Vagina (tissue), 2 donors: ENCODE results near the gene ALB. TPM values are rescaled to one million over a fixed set of nuclear protein-coding genes. Genes with fewer than 3 reads are reported as not detected.

ENCODE experiments used
- DNase-seq, 2 donors: peaks; one replicate each; pipeline ENCODE4 v3.0.0-alpha.2; 2017; ENCODE audit errors: extremely low spot score in 2 of 2
- H3K27ac ChIP-seq: fragments of 200-600 bp; sonication (generic); one replicate; pipeline ENCODE4 v1.5.1; 2019
- H3K27me3 ChIP-seq: fragments of 200-600 bp; sonication (generic); one replicate; pipeline ENCODE4 v1.5.1; 2019
- H3K36me3 ChIP-seq, 2 donors: fragments of 200-600 bp; sonication (generic); one replicate each; pipeline ENCODE4 v1.5.1; 2017 to 2019
- H3K4me1 ChIP-seq: fragments of 200-600 bp; sonication (generic); one replicate; pipeline ENCODE4 v1.5.1; 2019
- H3K4me3 ChIP-seq, 2 donors: fragments of 200-600 bp; sonication (generic); 1 replicate in 1 of 2; 2 replicates in 1 of 2; pipeline ENCODE4 v1.5.1; 2016 to 2019
- H3K9me3 ChIP-seq: fragments of 200-600 bp; sonication (generic); one replicate; pipeline ENCODE4 v1.5.1; 2019
- POLR2A ChIP-seq, 2 donors: fragments of 450-650 bp; IDR thresholded peaks; one replicate each; pipeline ENCODE4 v1.6.1; 2017; ENCODE audit warnings: antibody characterized with exemption in 2 of 2, mild to moderate bottlenecking in 2 of 2, moderate library complexity in 2 of 2
- POLR2AphosphoS5 ChIP-seq, 2 donors: sonication (generic); formaldehyde crosslinking; IDR thresholded peaks; one replicate each; pipeline ENCODE4 v1.9.0; 2017; ENCODE audit warnings: antibody characterized with exemption in 2 of 2, mild to moderate bottlenecking in 2 of 2, low read depth in 1 of 2; ENCODE audit not compliant: insufficient read depth in 1 of 2
- intact Hi-C: fragments of 100-400 bp; cut with DNase I; formaldehyde crosslinking; loops from one replicate; pipeline ENCODE4 v1.15.1; 2023
- total RNA-seq: library from RNA; depleted of rRNA; stranded (reverse); fragments of >200 nt; gene quantifications from one replicate; pipeline ENCODE4 v1.2.3, GENCODE V29; 2016
- TF ChIP-seq, protein P1 (sequence below), 3 experiments: fragments of 450-650 bp in 2 of 3; fragments of 200-600 bp in 1 of 3; sonication (generic) in 1 of 3; IDR thresholded peaks; one replicate each; pipeline ENCODE4 v1.5.1; 2017 to 2019; ENCODE audit warnings: antibody characterized with exemption in 3 of 3, mild to moderate bottlenecking in 2 of 3, moderate library complexity in 2 of 3

Gene ALB
- total RNA-seq, 1 donor from 2014 or later: not detected

DNA sequence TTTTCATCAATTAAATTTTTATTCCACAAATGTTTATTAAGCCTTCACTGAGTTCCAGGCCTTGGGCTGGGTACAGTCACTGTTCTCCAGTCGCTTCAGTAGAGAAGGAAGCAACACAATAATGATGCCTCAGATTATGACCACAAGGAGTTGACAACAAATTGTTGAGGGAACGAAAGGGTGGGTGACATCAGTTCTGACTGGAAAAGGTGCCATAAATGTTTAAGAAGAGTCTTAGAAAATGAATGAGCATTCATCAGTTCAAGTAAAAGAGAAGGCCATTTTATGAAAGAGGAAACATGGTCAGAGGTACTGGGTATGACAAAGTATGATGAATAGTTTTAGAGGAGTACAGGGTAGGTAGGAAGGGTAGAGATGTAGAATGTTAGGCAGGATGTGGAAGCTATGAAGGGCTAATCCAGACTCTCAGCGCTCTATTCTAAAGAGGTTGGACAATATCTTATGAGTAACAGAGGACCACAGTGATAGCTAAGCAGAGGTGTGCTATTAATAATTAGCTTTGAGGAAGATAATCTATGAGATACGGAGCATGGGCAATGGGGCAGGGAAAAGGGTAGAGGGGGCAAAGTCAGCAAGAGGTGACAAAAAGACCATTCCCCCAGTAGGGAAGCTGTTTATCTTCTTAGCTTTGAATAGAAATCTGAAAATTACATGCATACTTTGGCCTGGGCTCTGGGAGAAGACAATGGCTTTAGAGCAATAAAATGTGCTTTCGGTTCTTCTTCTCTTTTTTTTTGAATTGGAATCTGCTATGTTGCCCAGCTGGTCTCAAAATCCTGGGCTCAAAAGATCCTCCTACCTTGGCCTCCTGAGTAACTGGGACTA lies 52.3 kb downstream of the ALB start:
- no peak overlapping the region for H3K27ac ChIP-seq
- TF ChIP-seq, protein P1, sequence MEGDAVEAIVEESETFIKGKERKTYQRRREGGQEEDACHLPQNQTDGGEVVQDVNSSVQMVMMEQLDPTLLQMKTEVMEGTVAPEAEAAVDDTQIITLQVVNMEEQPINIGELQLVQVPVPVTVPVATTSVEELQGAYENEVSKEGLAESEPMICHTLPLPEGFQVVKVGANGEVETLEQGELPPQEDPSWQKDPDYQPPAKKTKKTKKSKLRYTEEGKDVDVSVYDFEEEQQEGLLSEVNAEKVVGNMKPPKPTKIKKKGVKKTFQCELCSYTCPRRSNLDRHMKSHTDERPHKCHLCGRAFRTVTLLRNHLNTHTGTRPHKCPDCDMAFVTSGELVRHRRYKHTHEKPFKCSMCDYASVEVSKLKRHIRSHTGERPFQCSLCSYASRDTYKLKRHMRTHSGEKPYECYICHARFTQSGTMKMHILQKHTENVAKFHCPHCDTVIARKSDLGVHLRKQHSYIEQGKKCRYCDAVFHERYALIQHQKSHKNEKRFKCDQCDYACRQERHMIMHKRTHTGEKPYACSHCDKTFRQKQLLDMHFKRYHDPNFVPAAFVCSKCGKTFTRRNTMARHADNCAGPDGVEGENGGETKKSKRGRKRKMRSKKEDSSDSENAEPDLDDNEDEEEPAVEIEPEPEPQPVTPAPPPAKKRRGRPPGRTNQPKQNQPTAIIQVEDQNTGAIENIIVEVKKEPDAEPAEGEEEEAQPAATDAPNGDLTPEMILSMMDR (IDR thresholded peaks at IDR 0.05): no peak
- TF ChIP-seq POLR2AphosphoS5 (IDR thresholded peaks at IDR 0.05; ENCODE audit: insufficient read depth in 1 of 2, low read depth in 1 of 2) (no peak), POLR2A (IDR thresholded peaks at IDR 0.05) (no peak)
- H3K4me1 ChIP-seq: no peaks in the 10 kb centered on the region
- intact Hi-C loops: no loop called here
- H3K27me3 ChIP-seq: no peaks in the 10 kb centered on the region
- no peak for DNase-seq
- no peaks in the 10 kb centered on the region for H3K9me3 ChIP-seq
- no peak overlapping the region for H3K4me3 ChIP-seq
- no peaks in the 10 kb centered on the region for H3K36me3 ChIP-seq

DNA sequence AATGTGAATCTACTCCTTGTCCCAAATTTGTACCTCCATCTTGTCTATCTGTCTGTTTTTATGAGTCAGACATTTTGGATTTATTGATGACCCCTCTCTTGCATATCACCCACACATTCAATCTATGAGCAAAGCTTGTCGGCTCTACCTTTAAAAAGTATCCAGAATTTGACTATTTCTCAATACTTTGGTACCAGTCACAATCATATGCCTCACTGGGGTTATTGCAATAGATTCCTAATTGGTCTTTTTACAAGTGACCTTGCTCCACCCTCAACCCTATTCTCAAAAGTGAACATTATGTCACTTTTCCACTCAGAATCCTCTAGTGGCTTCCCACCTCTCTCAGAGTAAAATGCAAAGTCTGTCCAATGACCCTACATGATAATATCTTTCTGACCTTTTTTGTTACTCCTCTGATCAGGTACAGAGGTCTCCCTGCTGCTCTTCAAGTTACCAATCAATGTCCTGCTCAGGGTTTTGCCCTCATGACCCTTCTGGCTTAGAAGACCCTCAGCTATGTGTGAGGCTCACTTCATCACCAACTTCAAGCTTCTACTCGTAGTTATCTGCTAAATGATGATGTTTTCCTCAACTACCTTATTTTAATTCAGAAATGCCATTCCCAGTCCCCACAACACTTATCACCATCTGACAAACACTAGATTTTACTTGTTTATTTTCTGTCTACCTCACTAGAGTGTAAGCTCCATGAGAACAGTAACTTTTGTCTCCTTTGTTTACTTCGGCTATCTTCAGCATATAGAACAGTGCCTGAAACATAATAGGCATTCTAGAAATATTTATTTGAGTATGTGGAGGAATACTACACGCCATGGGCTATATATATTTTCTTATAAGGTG lies 54.3 kb downstream of the ALB start:
- no peak for TF ChIP-seq POLR2A (IDR thresholded peaks at IDR 0.05)
- no peak for TF ChIP-seq POLR2AphosphoS5 (IDR thresholded peaks at IDR 0.05; ENCODE audit: insufficient read depth in 1 of 2, low read depth in 1 of 2)
- TF ChIP-seq, protein P1 (IDR thresholded peaks at IDR 0.05): no peak
- intact Hi-C loops: no loop called here
- Histone ChIP-seq H3K4me1 (no peaks in the 10 kb centered on the region), H3K4me3 (no peak overlapping the region), H3K27ac (no peak overlapping the region), H3K27me3 (no peaks in the 10 kb centered on the region), H3K36me3 (no peaks in the 10 kb centered on the region), H3K9me3 (no peaks in the 10 kb centered on the region)
- no peak for DNase-seq

DNA sequence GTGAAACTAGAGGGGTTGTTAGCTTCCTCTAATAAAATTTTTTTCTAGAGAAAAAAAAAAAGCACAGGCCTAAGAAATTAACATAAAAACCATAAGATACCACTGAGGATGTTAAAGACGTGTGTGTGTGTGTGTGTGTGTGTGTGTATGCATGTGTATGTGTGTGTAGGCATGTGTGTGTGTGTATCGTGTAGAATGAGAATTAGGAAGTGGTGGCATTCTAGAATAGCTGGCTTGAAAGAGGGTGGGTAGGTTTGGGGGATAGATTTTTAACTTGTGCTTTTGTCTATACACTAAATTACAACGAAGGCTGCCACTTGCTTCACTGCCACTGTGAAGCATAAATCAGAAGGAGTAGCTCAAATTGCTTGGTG lies 54.9 kb downstream of the ALB start:
- no peaks in the 10 kb centered on the region for H3K36me3 ChIP-seq
- intact Hi-C loops: no loop called here
- H3K4me1 ChIP-seq: no peaks in the 10 kb centered on the region
- DNase-seq: no peak
- H3K27ac ChIP-seq: no peak overlapping the region
- H3K4me3 ChIP-seq: no peak overlapping the region
- TF ChIP-seq, protein P1 (IDR thresholded peaks at IDR 0.05): no peak
- no peak for TF ChIP-seq POLR2A (IDR thresholded peaks at IDR 0.05)
- no peaks in the 10 kb centered on the region for H3K27me3 ChIP-seq
- H3K9me3 ChIP-seq: no peaks in the 10 kb centered on the region

DNA sequence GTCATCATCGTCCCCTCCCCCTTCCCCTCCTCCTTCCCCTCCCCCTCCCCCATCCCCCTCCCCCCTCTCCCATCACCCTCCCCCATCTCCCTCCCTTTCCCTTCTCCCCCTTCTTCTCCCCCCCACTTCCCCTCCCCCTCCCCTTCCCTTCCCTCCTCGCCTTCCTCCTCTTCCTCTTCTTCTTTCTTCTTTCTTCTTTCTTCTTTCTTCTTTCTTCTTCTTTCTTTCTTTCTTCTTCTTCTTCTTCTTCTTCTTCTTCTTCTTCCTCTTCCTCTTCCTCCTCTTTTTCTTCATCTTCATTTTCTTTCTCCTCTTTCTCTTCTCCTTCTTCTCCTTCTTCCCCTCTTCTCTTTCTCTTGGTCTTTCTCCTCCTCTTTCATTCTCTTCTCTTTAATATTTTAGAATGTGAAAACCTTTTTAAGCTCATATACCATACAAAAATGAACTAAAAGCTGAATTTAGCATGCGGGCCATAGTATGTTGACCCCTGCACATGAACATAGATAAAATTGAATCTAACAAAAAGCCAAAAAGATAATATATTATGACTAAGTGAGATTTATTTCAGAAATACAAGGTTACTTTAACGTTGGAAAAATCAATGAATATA lies 56.9 kb downstream of the ALB start:
- H3K4me3 ChIP-seq: no peak overlapping the region
- no peaks in the 10 kb centered on the region for H3K9me3 ChIP-seq
- H3K27ac ChIP-seq: no peak overlapping the region
- H3K36me3 ChIP-seq: no peaks in the 10 kb centered on the region
- TF ChIP-seq POLR2AphosphoS5 (IDR thresholded peaks at IDR 0.05; ENCODE audit: insufficient read depth in 1 of 2, low read depth in 1 of 2): no peak
- TF ChIP-seq POLR2A (IDR thresholded peaks at IDR 0.05): no peak
- TF ChIP-seq, protein P1 (IDR thresholded peaks at IDR 0.05): no peak
- DNase-seq: no peak
- intact Hi-C loops: no loop called here
- no peaks in the 10 kb centered on the region for H3K27me3 ChIP-seq
- H3K4me1 ChIP-seq: no peaks in the 10 kb centered on the region
